ENCODE results near the gene LNX2.

The LNX2 gene

GRCh38 chr13:27622881-27623280 is 2.6 kb upstream of the LNX2 start:
- H3K27ac ChIP-seq, result no peak overlapping the region
- TF ChIP-seq, protein P1, sequence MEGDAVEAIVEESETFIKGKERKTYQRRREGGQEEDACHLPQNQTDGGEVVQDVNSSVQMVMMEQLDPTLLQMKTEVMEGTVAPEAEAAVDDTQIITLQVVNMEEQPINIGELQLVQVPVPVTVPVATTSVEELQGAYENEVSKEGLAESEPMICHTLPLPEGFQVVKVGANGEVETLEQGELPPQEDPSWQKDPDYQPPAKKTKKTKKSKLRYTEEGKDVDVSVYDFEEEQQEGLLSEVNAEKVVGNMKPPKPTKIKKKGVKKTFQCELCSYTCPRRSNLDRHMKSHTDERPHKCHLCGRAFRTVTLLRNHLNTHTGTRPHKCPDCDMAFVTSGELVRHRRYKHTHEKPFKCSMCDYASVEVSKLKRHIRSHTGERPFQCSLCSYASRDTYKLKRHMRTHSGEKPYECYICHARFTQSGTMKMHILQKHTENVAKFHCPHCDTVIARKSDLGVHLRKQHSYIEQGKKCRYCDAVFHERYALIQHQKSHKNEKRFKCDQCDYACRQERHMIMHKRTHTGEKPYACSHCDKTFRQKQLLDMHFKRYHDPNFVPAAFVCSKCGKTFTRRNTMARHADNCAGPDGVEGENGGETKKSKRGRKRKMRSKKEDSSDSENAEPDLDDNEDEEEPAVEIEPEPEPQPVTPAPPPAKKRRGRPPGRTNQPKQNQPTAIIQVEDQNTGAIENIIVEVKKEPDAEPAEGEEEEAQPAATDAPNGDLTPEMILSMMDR (IDR thresholded peaks at IDR 0.05), result no peak
- H3K4me3 ChIP-seq, result peak overlapping the region; percentile 93
- DNase-seq (ENCODE audit: low spot score), result no peak

DNA sequence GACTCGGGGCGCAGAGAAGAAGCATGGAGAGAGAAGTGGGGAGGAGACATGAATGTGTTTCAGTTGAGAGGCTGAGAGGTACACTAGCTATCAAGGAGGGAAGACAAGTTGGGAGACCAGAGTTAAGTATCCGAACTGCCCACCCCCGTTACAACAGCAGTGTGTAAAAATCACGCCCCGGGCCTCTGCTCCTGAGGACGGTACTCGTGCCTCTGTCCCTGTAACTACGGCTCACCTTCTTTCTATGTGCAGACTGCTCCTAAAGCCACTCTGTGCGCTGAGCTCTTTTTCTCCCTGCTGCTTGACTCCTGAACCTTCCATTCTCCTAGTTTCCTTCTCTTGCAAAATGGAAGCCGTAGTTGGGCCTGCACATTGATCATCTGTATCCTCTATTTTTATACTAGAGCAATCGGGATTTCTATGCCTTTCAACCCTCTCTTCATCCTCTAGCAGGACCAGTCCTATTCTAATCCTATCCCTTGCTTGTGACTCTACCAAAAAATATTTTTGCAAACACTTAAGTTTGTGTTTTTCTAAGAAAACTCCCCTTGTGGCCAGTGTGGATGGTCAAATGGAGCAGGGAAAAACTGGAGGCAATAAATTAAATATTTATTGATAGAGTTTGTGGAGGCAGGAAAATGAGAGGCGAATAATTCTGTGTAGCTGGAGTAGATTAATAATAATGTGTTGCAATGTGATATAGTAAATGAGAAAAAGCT is 1.9 kb upstream of the LNX2 start:
- Histone ChIP-seq H3K4me3 (peak overlapping the region; percentile 93), H3K27ac (peak overlapping the region; percentile 93 to 97)
- TF ChIP-seq, protein P1 (IDR thresholded peaks at IDR 0.05), result no peak
- DNase-seq (ENCODE audit: low spot score), result no peak

DNA sequence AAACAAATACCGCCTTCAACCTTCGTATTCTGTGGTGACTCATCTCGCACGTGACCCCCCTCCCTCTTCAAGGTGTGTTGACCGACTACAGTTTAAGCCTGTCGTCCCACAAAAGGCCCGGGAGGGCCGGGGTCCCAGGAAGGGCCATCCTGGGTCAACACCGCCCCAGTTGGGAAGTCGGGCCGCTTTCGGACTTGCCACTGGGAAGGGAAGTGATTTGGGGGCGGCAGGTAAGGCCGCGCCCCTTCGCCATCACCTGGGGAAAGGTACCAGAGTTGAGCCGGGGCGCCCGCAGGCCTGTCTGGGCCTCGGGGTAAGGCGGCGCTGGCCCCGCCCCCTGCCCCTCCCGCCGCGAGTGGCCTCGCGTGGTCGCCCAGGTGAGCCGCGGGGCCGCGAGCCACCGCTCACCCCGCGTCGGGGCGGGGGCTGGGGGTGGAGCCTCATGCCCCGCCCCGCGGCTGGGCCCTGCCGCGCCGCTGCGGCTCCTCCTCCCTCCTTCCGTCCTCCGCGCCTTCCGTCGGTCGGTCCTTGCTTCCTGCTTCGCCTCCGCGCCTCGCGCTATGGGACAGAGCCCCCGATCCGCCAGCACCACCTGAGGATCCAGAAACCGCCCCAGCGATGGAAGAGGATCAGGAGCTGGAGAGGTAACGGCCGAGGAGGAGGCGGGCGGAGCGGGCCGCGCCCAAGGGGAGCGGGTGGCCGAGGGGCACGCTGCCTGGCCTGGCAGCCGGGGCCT is 1.2 kb upstream of the LNX2 start, which contains the start of gene POLR1D:
Gene POLR1D, plus strand, starts transcription at position 527 of the 736 bp plus-strand sequence. Its CDS starts 92 bp downstream, at position 619.
- peak within 1 kb of the TSS; percentile 93 to 97 for H3K27ac ChIP-seq
- TF ChIP-seq, protein P1 (IDR thresholded peaks at IDR 0.05), result no peak
- H3K4me3 ChIP-seq, result peak within 1 kb of the TSS; percentile 93
- DNase-seq (ENCODE audit: low spot score), result peak; percentile 84

GRCh38 chr13:27621116-27621365 is 712 bp upstream of the LNX2 start:
- H3K4me3 ChIP-seq, result peak overlapping the region; percentile 93
- peak overlapping the region; percentile 93 to 97 for H3K27ac ChIP-seq
- TF ChIP-seq, protein P1 (IDR thresholded peaks at IDR 0.05), result no peak
- DNase-seq (ENCODE audit: low spot score), result no peak

- TF ChIP-seq, protein P1 (IDR thresholded peaks at IDR 0.05), result peak; percentile 14
- Histone ChIP-seq H3K27ac (peak overlapping the region; percentile 93 to 97), H3K4me3 (peak overlapping the region; percentile 93)
- no peak for DNase-seq (ENCODE audit: low spot score)
Observed at GRCh38 chr13:27619728-27620376, 477 bp downstream of the LNX2 start.

DNA sequence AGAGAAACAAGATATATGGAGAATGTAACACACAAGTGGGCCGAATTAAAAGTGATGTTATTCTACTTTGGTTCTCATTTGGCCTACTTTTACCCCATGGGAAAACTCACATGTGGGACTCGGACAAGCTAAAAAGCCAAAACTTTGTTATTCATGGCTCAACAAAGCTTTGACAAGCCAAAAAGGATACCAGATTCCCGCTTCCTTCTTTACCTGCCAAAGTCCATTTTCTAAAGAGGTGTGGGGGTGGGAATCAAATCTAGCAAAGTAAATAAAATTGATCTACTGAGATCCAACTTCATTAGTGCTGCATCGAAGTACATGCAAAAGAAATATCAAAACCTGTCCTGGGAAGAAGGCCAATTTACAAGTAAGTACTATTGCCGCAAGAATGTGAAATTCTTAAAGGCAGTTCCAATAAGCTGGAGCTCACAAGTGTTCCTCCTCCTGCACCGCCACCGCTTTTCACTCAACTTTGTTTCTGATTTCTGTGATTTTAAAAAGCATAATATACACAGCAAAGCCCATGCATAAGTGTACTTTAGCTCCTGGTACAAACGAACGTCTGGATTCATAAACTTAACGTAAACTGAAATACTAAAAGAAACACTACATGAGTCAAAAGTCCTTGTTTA is 1.1 kb downstream of the LNX2 start:
- H3K4me3 ChIP-seq, result peak overlapping the region; percentile 93
- no peak for DNase-seq (ENCODE audit: low spot score)
- H3K27ac ChIP-seq, result peak overlapping the region; percentile 93 to 97
- TF ChIP-seq, protein P1 (IDR thresholded peaks at IDR 0.05), result no peak

Data from coronary artery (tissue), 2 donors.